Ammon's horn (tissue), 1 donor: ENCODE results near the gene TTC17.
"Not testable (repeated sequence)": the region's sequence is repeated elsewhere in the genome, so short reads cannot be mapped to it uniquely, and the experiment has no call there.

Source experiments
- DNase-seq: peaks from one replicate; pipeline ENCODE4 v3.0.0-alpha.2; 2016; ENCODE audit warnings: low spot score

Gene TTC17

DNA sequence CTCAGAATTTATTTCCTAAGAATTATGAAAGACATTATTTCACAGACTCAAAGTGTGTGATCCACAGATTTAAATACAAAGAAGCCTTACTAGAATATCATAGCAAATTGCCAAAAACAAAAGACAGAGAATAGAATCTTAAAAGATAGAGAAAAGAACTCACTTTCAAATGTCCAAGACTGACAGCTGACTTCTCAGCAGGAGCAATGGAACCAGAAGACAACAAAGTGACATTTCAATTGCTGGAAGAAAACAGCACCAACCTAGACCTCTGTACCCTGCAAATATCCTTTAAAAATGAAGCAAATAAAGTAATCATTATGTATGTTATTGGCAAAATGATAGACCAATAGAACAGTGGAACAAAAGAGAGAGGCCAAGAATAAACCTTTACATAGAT lies 109.2 kb downstream of the TTC17 start:
- no peak for DNase-seq

DNA sequence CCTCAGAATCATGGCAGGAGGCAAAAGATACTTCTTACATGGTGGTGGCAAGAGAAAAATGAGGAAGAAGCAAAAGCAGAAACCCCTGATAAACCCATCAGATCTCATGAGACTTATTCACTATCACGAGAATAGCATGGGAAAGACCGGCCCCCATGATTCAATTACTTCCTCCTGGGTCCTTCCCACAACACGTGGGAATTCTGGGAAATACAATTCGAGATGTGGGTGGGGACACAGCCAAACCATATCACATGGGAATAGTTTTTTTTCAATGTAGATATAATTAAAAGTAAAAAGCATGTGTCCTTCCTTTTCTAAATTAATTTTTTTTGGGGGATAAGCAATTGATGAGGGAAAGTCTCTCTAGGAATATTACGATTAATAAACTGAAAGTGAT lies 118.8 kb downstream of the TTC17 start:
- DNase-seq, result not testable (repeated sequence)

GRCh38 chr11:43486141-43486540 lies 127.4 kb downstream of the TTC17 start:
- DNase-seq, result no peak

DNA sequence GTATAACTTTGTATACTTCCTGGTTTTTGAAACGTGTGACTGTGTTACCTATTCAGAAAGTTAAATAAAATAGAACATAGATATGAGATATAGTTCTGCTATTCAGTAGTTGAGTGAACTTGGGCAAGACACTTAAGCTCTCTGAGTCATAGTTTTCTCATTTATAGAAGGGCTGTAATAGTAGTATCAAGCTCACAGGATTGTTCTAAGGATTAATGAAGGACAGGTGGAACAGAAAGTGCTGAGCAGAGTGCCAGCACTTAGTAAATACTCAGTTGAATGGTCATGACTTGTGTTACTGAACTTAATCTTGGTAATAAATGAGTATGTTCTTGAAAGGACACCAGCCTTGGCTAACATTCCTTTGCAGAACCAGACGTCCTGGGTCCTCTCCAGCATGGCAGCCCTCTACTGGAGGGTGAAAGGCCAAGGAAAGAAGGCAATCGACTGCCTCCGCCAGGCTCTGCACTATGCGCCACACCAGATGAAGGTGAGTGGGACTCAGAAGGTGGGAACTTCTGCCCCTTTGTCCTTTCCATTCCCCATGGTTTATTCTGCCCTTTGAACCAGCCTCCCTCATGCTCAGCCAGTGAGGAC lies 131.2 kb downstream of the TTC17 start:
- no peak for DNase-seq

DNA sequence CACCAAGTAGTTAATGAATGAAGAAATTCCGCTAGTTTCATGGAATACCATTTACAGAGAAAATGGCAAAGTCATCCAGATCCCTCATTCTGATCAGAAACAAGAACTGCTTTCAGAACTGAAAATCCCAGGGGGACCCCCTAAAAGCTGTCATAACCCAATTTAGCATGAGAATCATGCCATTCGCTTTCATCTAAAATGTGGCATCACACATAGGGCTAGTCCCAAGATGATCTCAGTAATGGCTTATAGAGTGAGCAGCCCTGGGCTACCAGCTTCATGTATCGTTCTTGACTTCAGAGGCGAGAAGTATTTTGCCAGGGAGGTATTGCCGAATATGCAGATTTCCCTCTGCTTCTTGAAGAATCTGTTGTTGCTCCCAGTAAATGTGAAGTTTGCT lies 134.0 kb downstream of the TTC17 start:
- DNase-seq, result no peak

DNA sequence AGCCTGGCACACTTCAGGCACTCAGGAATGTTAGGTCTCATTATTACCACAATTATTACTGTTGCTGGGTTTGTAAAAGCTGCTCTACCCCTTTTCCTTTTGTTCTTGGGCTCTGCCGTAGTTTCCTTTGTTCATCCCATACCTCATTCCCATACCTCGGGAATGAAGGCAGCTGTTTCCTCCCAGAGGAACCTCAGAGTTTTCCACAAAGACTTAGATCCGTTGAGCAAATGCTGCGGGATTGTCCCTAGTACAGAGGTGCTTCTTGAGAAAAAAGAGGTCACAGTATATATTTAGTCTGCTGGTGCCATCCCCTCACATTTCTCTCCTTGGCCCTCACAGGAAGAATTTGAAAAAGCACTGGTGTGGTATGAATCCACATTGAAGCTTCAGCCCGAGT lies 134.7 kb downstream of the TTC17 start:
- no peak for DNase-seq

GRCh38 chr11:43497144-43497543 lies 138.4 kb downstream of the TTC17 start:
- DNase-seq, result no peak

GRCh38 chr11:43498561-43498960 lies 139.8 kb downstream of the TTC17 start:
- no peak for DNase-seq

- DNase-seq, result no peak
These were observed 144.7 kb downstream of the TTC17 start for GRCh38 chr11:43503417-43503816.

- DNase-seq, result peak; percentile 15
These were observed 145.7 kb downstream of the TTC17 start for GRCh38 chr11:43504316-43504950.

DNA sequence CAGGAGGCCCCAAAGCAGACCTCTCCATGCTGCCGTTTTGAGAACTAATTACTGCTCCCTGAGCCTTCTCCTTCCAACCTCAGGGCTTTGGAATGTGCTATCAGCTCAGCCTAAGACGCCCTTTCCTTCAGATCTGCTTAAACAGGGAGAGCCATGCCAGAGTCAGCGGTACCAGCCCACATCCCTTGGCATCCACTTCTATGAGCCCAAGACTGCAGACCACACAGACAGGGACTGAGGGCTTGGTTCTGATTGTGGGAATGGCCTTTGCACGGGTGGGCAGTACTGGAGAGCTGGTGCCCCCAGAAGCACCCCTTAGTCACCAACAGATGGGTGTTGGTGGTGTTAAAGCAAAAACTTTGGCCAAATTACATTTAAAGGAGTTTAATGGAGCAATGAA lies 146.5 kb downstream of the TTC17 start:
- no peak for DNase-seq

DNA sequence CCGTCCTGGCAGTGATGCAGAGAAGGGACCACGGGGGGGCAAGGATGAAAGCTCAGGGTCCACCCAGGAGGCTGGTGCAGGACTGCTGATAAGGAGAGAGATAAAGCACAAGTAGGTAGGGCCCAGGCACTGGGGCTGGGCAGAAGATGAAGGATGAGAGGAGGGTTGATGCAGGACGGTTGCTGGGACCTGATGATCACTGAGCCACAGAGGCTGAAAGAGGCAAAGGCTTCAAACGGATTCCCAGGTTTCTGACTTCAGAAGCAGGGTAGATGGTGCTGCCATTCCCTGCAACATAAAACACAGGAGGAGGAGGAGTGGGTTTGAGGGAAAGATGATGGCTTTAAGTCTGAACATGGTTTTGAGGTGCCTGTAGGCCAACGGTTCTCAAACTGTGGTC lies 148.5 kb downstream of the TTC17 start:
- no peak for DNase-seq

DNA sequence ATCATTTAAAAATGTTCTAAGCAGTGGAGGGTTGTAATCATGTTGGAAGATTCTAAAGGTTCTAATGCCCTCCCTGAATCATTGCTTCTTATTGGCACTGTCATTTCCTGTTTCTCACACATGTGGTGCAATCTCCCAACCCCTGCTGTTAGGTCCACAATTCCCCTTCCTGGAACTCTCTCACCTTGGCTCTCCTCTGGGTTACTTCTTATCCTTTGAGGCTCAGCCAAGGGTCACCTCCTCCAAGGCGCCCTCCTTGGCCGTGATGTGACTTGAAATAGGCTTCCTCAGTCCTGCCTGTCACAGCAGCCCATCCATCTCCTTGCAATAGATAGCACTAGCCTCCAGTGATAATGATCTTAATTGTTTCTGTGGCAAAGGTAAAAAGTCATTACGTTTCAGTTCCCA lies 149.8 kb downstream of the TTC17 start:
- DNase-seq, result no peak

GRCh38 chr11:43511959-43512358 lies 153.2 kb downstream of the TTC17 start:
- DNase-seq, result no peak

- DNase-seq, result peak; percentile 13
These were observed 156.4 kb downstream of the TTC17 start for GRCh38 chr11:43515090-43515489.

DNA sequence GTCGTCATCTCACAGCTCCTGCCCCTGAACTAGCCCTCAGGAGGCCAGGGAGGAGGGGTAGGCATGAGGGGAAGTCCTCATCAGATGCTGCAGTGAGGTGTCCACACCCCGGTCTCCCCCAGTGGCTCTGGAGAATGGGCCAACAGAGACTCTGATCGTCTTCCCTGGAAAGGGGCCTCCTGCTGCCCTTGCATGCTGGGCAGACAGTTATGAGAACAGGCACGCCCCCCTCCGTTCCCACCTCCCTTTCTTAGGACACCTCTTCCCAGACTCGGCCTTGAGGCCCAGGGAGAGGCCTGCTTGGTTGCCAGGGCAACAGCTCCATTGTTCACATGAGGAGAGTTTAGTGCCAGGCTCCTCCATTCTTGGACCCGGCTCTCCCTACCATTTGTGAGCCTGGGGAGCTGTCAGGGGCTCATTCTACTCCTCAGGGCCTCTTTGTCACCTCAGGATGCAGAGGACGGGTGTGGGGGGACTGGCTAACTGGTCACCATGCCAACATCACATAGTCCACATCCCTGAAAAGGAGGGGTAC lies 157.7 kb downstream of the TTC17 start:
- no peak for DNase-seq

GRCh38 chr11:43517518-43517917 lies 158.8 kb downstream of the TTC17 start:
- no peak for DNase-seq

- no peak for DNase-seq
These were observed 159.9 kb downstream of the TTC17 start for GRCh38 chr11:43518408-43519160.

GRCh38 chr11:43521471-43521870 lies 162.8 kb downstream of the TTC17 start:
- DNase-seq, result no peak

- DNase-seq, result no peak
These were observed 164.9 kb downstream of the TTC17 start for GRCh38 chr11:43523632-43524031.

- peak; percentile 50 for DNase-seq
These were observed 173.3 kb downstream of the TTC17 start for GRCh38 chr11:43532041-43532440.

- no peak for DNase-seq
These were observed 179.3 kb downstream of the TTC17 start for GRCh38 chr11:43537833-43538615.
